Neuronal stem cell (in vitro differentiated cells): ENCODE results near the gene PPP2R1B.

Experiments
- DNase-seq: peaks from one replicate; pipeline ENCODE4 v3.0.0-alpha.2; 2013; ENCODE audit warnings: low spot score
- H2AFZ ChIP-seq: one replicate; pipeline ENCODE4 v1.6.1; 2013; ENCODE audit warnings: mild to moderate bottlenecking, low read length, inconsistent platforms
- H2AK5ac ChIP-seq: 2 replicates; pipeline ENCODE4 v1.6.1; 2013; ENCODE audit warnings: low read depth, mild to moderate bottlenecking, inconsistent platforms, low read length, moderate library complexity, mixed read lengths
- H2BK120ac ChIP-seq: 2 replicates; pipeline ENCODE4 v1.6.1; 2013; ENCODE audit warnings: low read depth, mild to moderate bottlenecking, inconsistent platforms, low read length, moderate library complexity, mixed read lengths
- H2BK12ac ChIP-seq: one replicate; pipeline ENCODE4 v1.6.1; 2013; ENCODE audit warnings: low read length, inconsistent platforms
- H2BK15ac ChIP-seq: 2 replicates; pipeline ENCODE4 v1.6.1; 2013; ENCODE audit warnings: mild to moderate bottlenecking, low read length, inconsistent platforms, mixed read lengths
- H2BK5ac ChIP-seq: one replicate; pipeline ENCODE4 v1.6.1; 2013; ENCODE audit warnings: inconsistent platforms, mild to moderate bottlenecking, low read length, moderate library complexity
- H3K14ac ChIP-seq: one replicate; pipeline ENCODE4 v1.6.1; 2013; ENCODE audit warnings: low read length, inconsistent platforms
- H3K18ac ChIP-seq: 2 replicates; pipeline ENCODE4 v1.6.1; 2013; ENCODE audit warnings: low read length, inconsistent platforms
- H3K23ac ChIP-seq: 2 replicates; pipeline ENCODE4 v1.6.1; 2013; ENCODE audit warnings: low read depth, mild to moderate bottlenecking, mixed read lengths, low read length, inconsistent platforms; ENCODE audit not compliant: poor library complexity
- H3K27ac ChIP-seq: replicated peaks from 3 replicates; pipeline ENCODE4 v1.5.1; 2013; ENCODE audit warnings: low read length, inconsistent platforms
- H3K27me3 ChIP-seq, 3 experiments: 2 replicates each; pipeline ENCODE4 v1.6.1; 2013; ENCODE audit warnings: low read length in 3 of 3, mild to moderate bottlenecking in 2 of 3, inconsistent platforms in 1 of 3, low read depth in 1 of 3, mixed read lengths in 1 of 3, moderate library complexity in 1 of 3; ENCODE audit not compliant: control insufficient read depth in 3 of 3, insufficient read depth in 3 of 3
- H3K36me3 ChIP-seq, 2 donors: replicated peaks in 1 of 2; 2 replicates each; pipeline ENCODE4 v1.6.1; 2013; ENCODE audit warnings: low read length in 2 of 2; ENCODE audit not compliant: control insufficient read depth in 2 of 2, insufficient read depth in 2 of 2
- H3K4ac ChIP-seq: 2 replicates; pipeline ENCODE4 v1.6.1; 2013; ENCODE audit warnings: inconsistent platforms, mild to moderate bottlenecking, low read length, moderate library complexity
- H3K4me1 ChIP-seq, 2 donors: 1 replicate in 1 of 2; 2 replicates in 1 of 2; pipeline ENCODE4 v1.6.1; 2013; ENCODE audit warnings: low read length in 2 of 2, low read depth in 1 of 2; ENCODE audit not compliant: control insufficient read depth in 2 of 2, insufficient read depth in 1 of 2
- H3K4me2 ChIP-seq: one replicate; pipeline ENCODE4 v1.6.1; 2013; ENCODE audit warnings: mild to moderate bottlenecking, low read length, inconsistent platforms; ENCODE audit not compliant: insufficient read depth, poor library complexity, severe bottlenecking
- H3K4me3 ChIP-seq, 2 donors: 2 replicates each; pipeline ENCODE4 v1.5.1; 2013; ENCODE audit warnings: low read length in 2 of 2, mild to moderate bottlenecking in 2 of 2, inconsistent platforms in 1 of 2, moderate library complexity in 1 of 2
- H3K79me1 ChIP-seq: one replicate; pipeline ENCODE4 v1.6.1; 2013; ENCODE audit warnings: low read depth, mild to moderate bottlenecking, inconsistent platforms, low read length, moderate library complexity
- H3K9ac ChIP-seq: one replicate; pipeline ENCODE4 v1.6.1; 2013; ENCODE audit warnings: mild to moderate bottlenecking, low read depth, low read length, inconsistent platforms; ENCODE audit not compliant: poor library complexity
- H3K9me3 ChIP-seq, 2 donors: replicated peaks in 1 of 2; 2 replicates each; pipeline versions ENCODE3 to v1.6.1; 2013; ENCODE audit warnings: low read length in 2 of 2, mild to moderate bottlenecking in 2 of 2, inconsistent platforms in 1 of 2, low read depth in 1 of 2, mixed read lengths in 1 of 2, moderate library complexity in 1 of 2; ENCODE audit not compliant: control insufficient read depth in 2 of 2, insufficient read depth in 1 of 2
- H4K8ac ChIP-seq: one replicate; pipeline ENCODE4 v1.6.1; 2013; ENCODE audit warnings: low read depth, mild to moderate bottlenecking, inconsistent platforms, low read length, moderate library complexity
- H4K91ac ChIP-seq: one replicate; pipeline ENCODE4 v1.6.1; 2013; ENCODE audit warnings: low read length, low read depth, mild to moderate bottlenecking, inconsistent platforms; ENCODE audit not compliant: poor library complexity
- WGBS, 2 donors: extraction: QIAGEN DNeasy Blood & Tissue Kit; methylation state at CpG; one replicate each; pipeline ENCODE4 v1.1.7; 2013; ENCODE audit warnings: missing lambda C conversion rate in 2 of 2, mixed read lengths in 1 of 2; ENCODE audit not compliant: insufficient read length in 2 of 2, insufficient replicate concordance in 1 of 2; ENCODE audit errors: extremely low coverage in 2 of 2; 5-methylcytosine and 5-hydroxymethylcytosine counted together

Gene PPP2R1B

GRCh38 chr11:111807076-111807475 is 40.9 kb upstream of the PPP2R1B start:
- H3K9ac ChIP-seq = no peak overlapping the region
- no peaks in the 10 kb centered on the region for H3K27me3 ChIP-seq
- no peak overlapping the region for H2BK5ac ChIP-seq
- H3K14ac ChIP-seq = no peak overlapping the region
- no peak overlapping the region for H3K18ac ChIP-seq
- DNase-seq = no peak
- no peaks in the 10 kb centered on the region for H3K79me1 ChIP-seq
- no peak overlapping the region for H3K23ac ChIP-seq
- peaks cover 0 to 4% of the 10 kb centered on the region in 2 donors for H3K9me3 ChIP-seq
- H2BK12ac ChIP-seq = no peak overlapping the region
- H3K4me1 ChIP-seq = no peaks in the 10 kb centered on the region
- H2AK5ac ChIP-seq = no peak overlapping the region
- H2AFZ ChIP-seq = no peak overlapping the region
- no peak overlapping the region for H4K8ac ChIP-seq
- no peak overlapping the region for H3K4ac ChIP-seq
- H3K4me2 ChIP-seq = no peak overlapping the region
- no peak overlapping the region for H3K4me3 ChIP-seq
- WGBS, 2 donors = no CpG with 5 or more reads among the region's 1 CpG
- H3K36me3 ChIP-seq = peaks cover 4 to 73% of the 10 kb centered on the region in 2 donors
- H4K91ac ChIP-seq = no peak overlapping the region
- H3K27ac ChIP-seq = no peak overlapping the region
- H2BK120ac ChIP-seq = no peak overlapping the region
- no peak overlapping the region for H2BK15ac ChIP-seq

DNA sequence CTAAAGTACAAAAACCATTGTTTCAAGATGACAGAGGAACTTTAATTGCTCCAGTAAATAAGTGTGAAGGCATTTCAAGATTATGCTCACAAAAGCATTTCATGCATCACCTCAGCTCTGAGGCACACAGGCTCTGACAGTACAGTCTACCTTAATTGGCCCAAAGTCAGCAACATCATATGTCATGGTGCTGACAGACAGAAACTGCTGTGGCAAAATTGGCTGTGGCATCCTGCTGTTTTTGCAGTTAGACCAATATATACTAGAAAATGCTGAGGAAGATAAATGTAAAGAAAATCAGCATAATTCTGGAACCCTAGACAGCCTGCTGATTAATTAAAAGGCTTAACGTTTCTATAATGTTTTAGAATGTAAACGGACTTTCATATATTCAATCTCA is 34.9 kb upstream of the PPP2R1B start:
- no peak overlapping the region for H2AFZ ChIP-seq
- no peak overlapping the region for H3K23ac ChIP-seq
- H3K4me1 ChIP-seq = no peaks in the 10 kb centered on the region
- no peak overlapping the region for H2BK120ac ChIP-seq
- no peak overlapping the region for H3K4me3 ChIP-seq
- no peak overlapping the region for H3K27ac ChIP-seq
- H3K27me3 ChIP-seq = no peaks in the 10 kb centered on the region
- no peak overlapping the region for H4K91ac ChIP-seq
- no peaks in the 10 kb centered on the region for H3K9me3 ChIP-seq
- H2BK15ac ChIP-seq = no peak overlapping the region
- H3K14ac ChIP-seq = no peak overlapping the region
- peaks cover 2 to 60% of the 10 kb centered on the region in 2 donors for H3K36me3 ChIP-seq
- H2AK5ac ChIP-seq = no peak overlapping the region
- no peak overlapping the region for H3K18ac ChIP-seq
- DNase-seq = no peak
- no peak overlapping the region for H4K8ac ChIP-seq
- H3K4ac ChIP-seq = no peak overlapping the region
- no peaks in the 10 kb centered on the region for H3K79me1 ChIP-seq
- no peak overlapping the region for H3K9ac ChIP-seq
- H2BK12ac ChIP-seq = no peak overlapping the region
- H2BK5ac ChIP-seq = no peak overlapping the region
- no peak overlapping the region for H3K4me2 ChIP-seq
- no CpG with 5 or more reads among the region's 2 CpGs for whole genome bisulfite sequencing, 2 donors

- Histone ChIP-seq H4K8ac (no peak overlapping the region), H3K9ac (no peak overlapping the region), H4K91ac (no peak overlapping the region), H3K4me1 (no peaks in the 10 kb centered on the region), H2BK5ac (no peak overlapping the region), H3K14ac (no peak overlapping the region), H2AFZ (no peak overlapping the region), H3K79me1 (no peaks in the 10 kb centered on the region), H3K4ac (no peak overlapping the region), H3K18ac (no peak overlapping the region), H2BK120ac (no peak overlapping the region), H3K4me2 (no peak overlapping the region), H2BK15ac (no peak overlapping the region), H2AK5ac (no peak overlapping the region), H2BK12ac (no peak overlapping the region), H3K4me3 (no peak overlapping the region), H3K23ac (no peak overlapping the region), H3K27ac (no peak overlapping the region), H3K36me3 (peaks cover 0 to 42% of the 10 kb centered on the region in 2 donors), H3K27me3 (no peaks in the 10 kb centered on the region), H3K9me3 (no peaks in the 10 kb centered on the region)
- no peak for DNase-seq
- WGBS, 2 donors = no CpG with 5 or more reads among the region's 1 CpG
Measured at GRCh38 chr11:111798279-111798678, 32.1 kb upstream of the PPP2R1B start.

- no peak overlapping the region for H3K18ac ChIP-seq
- peaks cover 0 to 33% of the 10 kb centered on the region in 2 donors for H3K36me3 ChIP-seq
- H2BK5ac ChIP-seq = no peak overlapping the region
- H3K9me3 ChIP-seq = no peaks in the 10 kb centered on the region
- H2BK120ac ChIP-seq = no peak overlapping the region
- H4K8ac ChIP-seq = no peak overlapping the region
- no peaks in the 10 kb centered on the region for H3K79me1 ChIP-seq
- no peak overlapping the region for H3K23ac ChIP-seq
- H3K27ac ChIP-seq = no peak overlapping the region
- H3K14ac ChIP-seq = no peak overlapping the region
- H3K4me1 ChIP-seq = no peaks in the 10 kb centered on the region
- no peak overlapping the region for H3K9ac ChIP-seq
- no peak for DNase-seq
- no peak overlapping the region for H4K91ac ChIP-seq
- no peaks in the 10 kb centered on the region for H3K27me3 ChIP-seq
- H3K4ac ChIP-seq = no peak overlapping the region
- H2AK5ac ChIP-seq = no peak overlapping the region
- no peak overlapping the region for H3K4me2 ChIP-seq
- H2BK15ac ChIP-seq = no peak overlapping the region
- no peak overlapping the region for H3K4me3 ChIP-seq
- H2AFZ ChIP-seq = no peak overlapping the region
- WGBS, 2 donors = no CpG with 5 or more reads among the region's 2 CpGs
- H2BK12ac ChIP-seq = no peak overlapping the region
Measured at GRCh38 chr11:111797145-111797581, 31.0 kb upstream of the PPP2R1B start.
